ENCODE measurements around the gene SOX4.

The SOX4 gene

DNA sequence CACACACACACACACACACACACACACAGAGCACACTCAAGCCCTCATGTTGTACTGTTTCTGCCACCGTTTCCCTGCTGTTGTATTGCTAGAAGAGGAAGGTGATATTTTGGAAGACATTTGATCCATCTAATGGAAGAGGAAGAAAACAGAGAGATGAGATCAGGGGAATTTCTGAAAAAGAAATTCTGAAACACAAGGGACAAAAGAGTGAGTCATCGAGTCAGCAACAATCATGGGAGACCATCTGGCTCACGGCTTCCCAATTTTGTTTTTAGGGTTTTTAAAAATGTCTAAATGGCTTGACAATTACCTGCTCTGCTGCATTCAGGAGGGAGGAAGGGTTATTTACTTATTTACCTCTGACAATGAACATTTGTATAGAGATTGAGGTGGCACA lies 22.0 kb downstream of the SOX4 start:
- DNase-seq = no peak

DNA sequence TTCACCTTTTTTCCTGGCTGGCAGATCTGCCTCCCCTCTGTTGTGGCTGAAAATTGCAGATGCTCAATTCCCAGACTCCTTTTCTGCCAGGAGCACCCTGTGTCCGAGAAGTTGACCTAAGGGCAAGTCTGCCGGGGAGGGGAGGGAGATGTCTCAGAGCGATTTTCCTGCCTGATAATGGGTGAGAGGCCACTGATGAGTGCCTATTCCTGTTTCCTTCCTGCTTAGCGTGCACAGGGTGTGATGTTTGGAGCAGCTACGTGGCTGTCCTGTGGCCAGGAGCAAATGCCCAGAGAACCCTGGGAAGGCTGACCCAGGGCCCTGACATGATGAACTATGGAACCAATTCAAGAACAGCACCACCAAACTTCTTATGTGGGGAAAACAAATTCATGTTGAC lies 22.5 kb downstream of the SOX4 start:
- DNase-seq = no peak

DNA sequence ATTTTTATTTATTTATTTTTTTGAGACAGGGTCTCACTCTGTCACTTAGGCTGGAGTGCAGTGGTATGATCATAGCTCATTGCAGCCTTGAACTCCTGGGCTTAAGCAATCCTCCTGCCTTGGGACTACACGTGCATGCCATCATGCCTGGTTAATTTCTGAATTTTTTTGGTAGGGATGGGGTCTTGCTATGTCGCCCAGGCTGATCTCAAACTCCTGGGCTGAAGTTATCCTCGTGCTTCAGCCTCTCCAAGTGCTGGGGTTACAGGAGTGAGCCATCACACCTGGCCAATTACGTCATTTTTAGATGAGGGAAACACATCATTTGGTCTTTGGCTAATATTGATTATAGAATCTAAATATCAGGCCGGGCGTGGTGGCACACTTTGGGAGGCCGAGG lies 32.1 kb downstream of the SOX4 start:
- DNase-seq = no peak

DNA sequence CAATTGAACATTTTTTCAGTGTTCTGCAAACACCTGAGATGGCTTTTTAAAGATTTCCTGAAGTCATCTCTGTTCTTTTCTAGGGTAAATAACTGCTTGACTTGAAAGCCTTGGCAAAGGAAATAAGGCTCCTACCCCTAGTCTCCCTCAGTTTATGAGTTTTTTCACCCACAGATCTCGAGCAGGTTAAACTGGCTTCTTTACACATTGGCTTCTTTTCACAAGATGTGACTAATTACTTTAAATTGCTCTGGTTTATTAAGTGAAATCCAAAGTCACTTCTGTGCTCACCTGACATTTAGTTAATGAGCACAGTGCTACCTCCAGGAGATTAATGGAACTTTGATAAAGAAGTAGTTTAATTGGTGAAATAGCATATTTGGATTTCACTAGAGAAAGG lies 33.2 kb downstream of the SOX4 start:
- no peak for DNase-seq

DNA sequence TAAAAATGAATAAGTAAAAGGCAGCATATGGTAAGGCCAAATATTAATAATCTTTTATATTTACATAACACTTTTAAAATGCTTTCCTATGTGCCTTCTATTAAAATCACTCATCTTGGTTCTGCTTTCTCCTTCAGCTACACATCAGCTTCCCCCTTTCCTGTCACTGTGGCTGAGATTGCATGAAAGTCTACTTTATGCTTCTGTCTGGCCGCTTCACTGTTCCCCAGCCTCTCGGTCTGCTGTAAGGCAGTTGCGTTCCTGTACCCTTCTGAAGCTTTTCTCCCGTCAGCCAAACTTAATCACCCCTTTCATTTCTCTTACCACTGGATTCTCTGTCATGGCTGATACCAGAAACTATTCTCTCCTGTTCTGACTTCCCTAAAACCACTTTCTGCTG lies 34.6 kb downstream of the SOX4 start:
- no peak for DNase-seq

DNA sequence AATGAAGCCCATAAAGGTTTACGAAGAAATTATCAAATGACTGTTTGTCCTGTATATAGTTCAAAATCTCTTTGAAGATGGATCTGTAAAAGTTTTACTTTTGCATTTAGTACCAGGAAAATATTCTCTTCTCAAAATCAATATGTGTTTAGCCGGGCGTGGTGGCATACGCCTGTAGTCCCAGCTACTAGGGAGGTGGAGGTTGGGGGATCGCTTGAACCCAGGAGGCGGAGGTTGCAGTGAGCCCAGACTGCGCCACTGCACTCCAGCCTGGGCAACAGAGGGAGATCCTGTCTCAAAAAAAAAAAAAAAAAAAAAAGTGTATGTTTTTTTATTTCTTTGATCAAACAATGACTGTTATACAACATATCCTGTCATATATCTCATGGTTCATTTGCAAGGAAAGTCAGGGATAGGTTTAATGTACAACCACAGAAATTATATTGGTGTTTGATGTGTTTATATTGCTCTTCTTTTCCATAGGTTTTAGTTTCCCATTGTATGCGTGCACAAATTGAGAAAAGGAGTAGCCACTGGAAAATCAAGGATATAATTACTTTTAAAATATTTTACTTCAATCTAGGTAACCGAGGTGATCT lies 40.1 kb downstream of the SOX4 start:
- DNase-seq = no peak

DNA sequence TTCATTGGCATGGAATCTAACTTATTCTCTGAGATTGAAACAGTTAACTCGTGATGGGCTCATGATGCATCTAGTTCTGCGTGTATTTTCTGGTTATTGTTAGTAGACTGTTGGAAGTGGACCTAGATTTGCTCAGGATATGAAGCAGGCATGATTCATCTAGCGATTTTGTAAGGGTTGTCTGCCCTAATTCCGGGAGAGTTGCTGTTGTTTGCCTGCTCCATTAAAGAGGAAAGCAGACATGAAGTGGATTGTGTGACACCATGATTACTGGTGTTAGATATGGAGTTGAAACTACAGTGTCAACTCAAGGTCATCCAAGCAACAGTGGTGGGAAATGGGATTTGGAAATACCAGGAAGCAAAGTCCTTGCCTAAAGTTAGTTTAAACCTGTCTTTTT lies 41.0 kb downstream of the SOX4 start:
- DNase-seq = no peak

DNA sequence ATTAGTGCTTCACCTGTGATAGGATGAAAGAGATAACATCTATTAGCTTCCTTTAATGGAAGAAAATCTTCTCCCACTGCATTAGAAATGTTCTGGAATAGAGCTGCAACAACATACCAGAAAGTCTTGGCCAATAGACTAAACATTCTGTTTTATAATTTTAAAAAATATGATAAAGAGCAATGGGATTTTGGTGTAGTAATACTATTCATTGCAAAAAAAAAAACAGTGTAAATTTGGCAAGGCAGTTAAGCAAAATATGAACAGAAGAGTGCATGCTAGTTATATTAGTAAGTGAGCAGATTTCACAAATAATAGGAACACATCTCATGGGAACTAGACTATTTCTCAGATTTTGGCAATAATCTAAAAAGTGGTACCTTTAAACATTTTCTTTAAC lies 43.3 kb downstream of the SOX4 start:
- DNase-seq = no peak

DNA sequence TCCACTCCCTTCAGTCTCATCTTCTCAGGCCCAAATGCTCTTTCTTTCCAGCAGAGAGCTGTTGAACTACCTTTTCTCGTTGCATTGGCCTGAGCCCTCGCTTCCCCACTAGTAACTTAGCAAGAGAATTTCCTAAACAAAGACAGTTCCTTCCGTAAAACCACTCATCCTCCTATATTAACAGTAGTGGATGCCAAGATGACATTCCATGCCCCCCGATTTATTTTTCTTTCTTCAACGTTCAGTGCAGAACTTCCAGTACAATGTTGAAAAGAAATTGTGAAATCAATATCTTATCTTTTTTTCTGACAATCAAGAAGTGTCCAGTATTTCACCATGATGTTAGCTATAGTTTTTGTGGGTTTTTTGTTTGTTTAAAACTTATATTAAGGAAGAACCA lies 45.8 kb downstream of the SOX4 start:
- DNase-seq = no peak

All from activated naive CD4-positive, alpha-beta T cell (primary cell).